CD14-positive monocyte (primary cell): ENCODE data around the gene KRT222. TPM values are rescaled to one million over a fixed set of nuclear protein-coding genes. Genes with fewer than 3 reads are reported as not detected.

Experiments used
- DNase-seq, 3 donors: peaks; one replicate each; pipeline ENCODE4 v3.0.0-alpha.2; 2011 to 2022
- H2AFZ ChIP-seq: 2 replicates; pipeline ENCODE4 v1.6.0; 2012; ENCODE audit warnings: mild to moderate bottlenecking, low read depth, low read length, inconsistent platforms; ENCODE audit not compliant: insufficient read depth, poor library complexity, severe bottlenecking
- H3K27ac ChIP-seq, 2 donors: 1 replicate in 1 of 2; 2 replicates in 1 of 2; pipeline ENCODE4 v1.5.1; 2012 to 2013; ENCODE audit warnings: low read length in 2 of 2, control low read depth in 1 of 2, inconsistent platforms in 1 of 2, low read depth in 1 of 2, mild to moderate bottlenecking in 1 of 2
- H3K27me3 ChIP-seq, 2 donors: one replicate each; pipeline versions ENCODE4 v1.6.0 to v1.6.1; 2011 to 2013; ENCODE audit warnings: low read length in 2 of 2; ENCODE audit not compliant: control insufficient read depth in 2 of 2, insufficient read depth in 2 of 2
- H3K36me3 ChIP-seq, 2 donors: replicated peaks in 1 of 2; 1 replicate in 1 of 2; 2 replicates in 1 of 2; pipeline versions ENCODE4 v1.5.1 to v1.6.1; 2012 to 2013; ENCODE audit warnings: low read length in 2 of 2, control low read depth in 1 of 2, inconsistent platforms in 1 of 2, mild to moderate bottlenecking in 1 of 2; ENCODE audit not compliant: insufficient read depth in 2 of 2, control insufficient read depth in 1 of 2
- H3K4me1 ChIP-seq, 2 donors: 1 replicate in 1 of 2; 2 replicates in 1 of 2; pipeline versions ENCODE4 v1.5.1 to v1.6.1; 2012 to 2013; ENCODE audit warnings: low read length in 2 of 2, control low read depth in 1 of 2, inconsistent platforms in 1 of 2, mild to moderate bottlenecking in 1 of 2, moderate library complexity in 1 of 2; ENCODE audit not compliant: insufficient read depth in 2 of 2, control insufficient read depth in 1 of 2
- H3K4me2 ChIP-seq: replicated peaks from 2 replicates; pipeline ENCODE3; 2012; ENCODE audit warnings: low read length, moderate library complexity, mild to moderate bottlenecking; ENCODE audit not compliant: poor library complexity, severe bottlenecking; ENCODE audit errors: extremely low read depth
- H3K4me3 ChIP-seq, 3 experiments: fragments of 200-600 bp in 1 of 3; sonication (generic) in 1 of 3; replicated peaks in 1 of 3; 1 replicate in 2 of 3; 2 replicates in 1 of 3; pipeline ENCODE4 v1.5.1; 2011 to 2013; ENCODE audit warnings: low read length in 3 of 3, mild to moderate bottlenecking in 3 of 3, control low read depth in 2 of 3, low read depth in 2 of 3, inconsistent platforms in 1 of 3, moderate library complexity in 1 of 3
- H3K79me2 ChIP-seq: 2 replicates; pipeline ENCODE4 v1.6.0; 2012; ENCODE audit warnings: mild to moderate bottlenecking, control low read depth, inconsistent platforms, low read length, moderate library complexity; ENCODE audit not compliant: insufficient read depth
- H3K9ac ChIP-seq: 2 replicates; pipeline ENCODE4 v1.6.0; 2017; ENCODE audit warnings: low read length, mild to moderate bottlenecking; ENCODE audit not compliant: insufficient read depth, poor library complexity, severe bottlenecking
- H3K9me3 ChIP-seq, 2 donors: replicated peaks in 1 of 2; 1 replicate in 1 of 2; 2 replicates in 1 of 2; pipeline versions ENCODE4 v1.5.1 to v1.6.1; 2012 to 2013; ENCODE audit warnings: low read length in 2 of 2, control low read depth in 1 of 2; ENCODE audit not compliant: control insufficient read depth in 1 of 2, insufficient read depth in 1 of 2
- H4K20me1 ChIP-seq: 2 replicates; pipeline ENCODE4 v1.6.0; 2012; ENCODE audit warnings: mild to moderate bottlenecking, low read length, control low read depth, moderate library complexity; ENCODE audit not compliant: insufficient read depth
- H3K27ac Mint-ChIP-seq, 7 donors: one replicate each; pipeline ENCODE4 v1.8.0; 2020; ENCODE audit warnings: mild to moderate bottlenecking in 7 of 7, mixed read lengths in 7 of 7, moderate library complexity in 6 of 7, inconsistent platforms in 2 of 7
- H3K27me3 Mint-ChIP-seq, 3 donors: one replicate each; pipeline ENCODE4 v1.8.0; 2021 to 2022; ENCODE audit warnings: low read depth in 3 of 3, mild to moderate bottlenecking in 3 of 3, mixed read lengths in 3 of 3, moderate library complexity in 3 of 3, inconsistent platforms in 1 of 3
- H3K36me3 Mint-ChIP-seq, 2 donors: one replicate each; pipeline ENCODE4 v1.8.0; 2020; ENCODE audit warnings: mixed read lengths in 2 of 2, inconsistent platforms in 1 of 2, mild to moderate bottlenecking in 1 of 2
- H3K4me1 Mint-ChIP-seq: one replicate; pipeline ENCODE4 v1.8.0; 2020; ENCODE audit warnings: mild to moderate bottlenecking, mixed read lengths
- H3K4me3 Mint-ChIP-seq, 2 donors: one replicate each; pipeline ENCODE4 v1.8.0; 2020; ENCODE audit warnings: mild to moderate bottlenecking in 2 of 2, mixed read lengths in 2 of 2, moderate library complexity in 1 of 2
- H3K9me3 Mint-ChIP-seq, 7 donors: one replicate each; pipeline ENCODE4 v1.8.0; 2020 to 2022; ENCODE audit warnings: mixed read lengths in 7 of 7, mild to moderate bottlenecking in 6 of 7, moderate library complexity in 6 of 7, inconsistent platforms in 2 of 7
- CTCF ChIP-seq: fragments of 200-600 bp; IDR thresholded peaks from one replicate; pipeline ENCODE4 v1.8.0; 2022; ENCODE audit warnings: antibody characterized with exemption, mild to moderate bottlenecking
- WGBS: methylation state at CpG from one replicate; pipeline ENCODE4 v1.1.5; 2013; ENCODE audit warnings: missing lambda C conversion rate; ENCODE audit not compliant: insufficient coverage; 5-methylcytosine and 5-hydroxymethylcytosine counted together
- intact Hi-C, 2 donors: fragments of 100-400 bp; cut with micrococcal nuclease; formaldehyde crosslinking; loops; one replicate each; pipeline versions ENCODE4 v1.15.0 to v1.15.1; 2023
- polyA minus RNA-seq: library from RNA; depleted of rRNA, polyadenylated mRNA; stranded (reverse); fragments of >200 nt; gene quantifications from 2 replicates; pipeline ENCODE4 v1.2.3, GENCODE V29; 2012
- polyA plus RNA-seq, 3 donors: library from polyadenylated mRNA; depleted of rRNA in 1 of 3; unstranded in 2 of 3; stranded (reverse) in 1 of 3; fragments of 300-500 nt in 2 of 3; fragments of >200 nt in 1 of 3; fragmentation: Illumina TruSeq in 2 of 3; gene quantifications; 1 replicate in 2 of 3; 2 replicates in 1 of 3; pipeline ENCODE4 v1.2.3, GENCODE V29; 2012 to 2021
- total RNA-seq, 12 experiments: library from RNA in 1 of 12; stranded (reverse) in 1 of 12; fragments of 120-200 nt in 1 of 12; gene quantifications; one replicate each; pipeline ENCODE4 v1.2.4 and lab custom pipeline; 2013 to 2026; ENCODE audit warnings: mixed read lengths in 6 of 12, inconsistent platforms in 1 of 12

KRT222 gene
- total RNA-seq (2013), result not detected
- polyA plus RNA-seq (not detected), polyA minus RNA-seq (not detected in 2 replicates), total RNA-seq (lab: John Stamatoyannopoulos, UW) (0 to 1.2 (median 0) reads per million in 11 experiments)

GRCh38 chr17:40664582-40665333, at the start of gene KRT222:
Gene KRT222 (minus strand): TSS chr17:40665177. CDS start chr17:40665099, 78 bp downstream.
- peak within 1 kb of the TSS in 1 of 2 donors; percentile 57 for H3K4me3 Mint-ChIP-seq
- no peak for TF ChIP-seq CTCF
- no peak for DNase-seq
- no peaks in the 10 kb centered on the region for H3K36me3 Mint-ChIP-seq
- Histone ChIP-seq H3K27me3 (peaks cover 45 to 52% of the 10 kb centered on the region in 2 donors), H3K4me2 (no peak within 1 kb of the TSS), H3K79me2 (no peaks in the 10 kb centered on the region), H4K20me1 (no peaks in the 10 kb centered on the region), H3K36me3 (no peaks in the 10 kb centered on the region), H3K4me1 (no peaks in the 10 kb centered on the region), H3K4me3 (no peak within 1 kb of the TSS), H3K9ac (no peak within 1 kb of the TSS), H2AFZ (no peak within 1 kb of the TSS), H3K9me3 (no peaks in the 10 kb centered on the region), H3K27ac (no peak within 1 kb of the TSS)
- peaks cover 0 to 3% (median 0%) of the 10 kb centered on the region in 7 donors for H3K9me3 Mint-ChIP-seq
- peaks cover 2% of the 10 kb centered on the region for H3K4me1 Mint-ChIP-seq
- no peak within 1 kb of the TSS for H3K27ac Mint-ChIP-seq
- no CpG with 5 or more reads among the region's 12 CpGs for WGBS
- peaks cover 47 to 67% (median 63%) of the 10 kb centered on the region in 3 donors for H3K27me3 Mint-ChIP-seq
- intact Hi-C loops, result no loop called here

- H3K4me2 ChIP-seq, result no peak overlapping the region
- H3K4me3 ChIP-seq, result no peak overlapping the region
- intact Hi-C loops, result no loop called here
- H3K4me1 Mint-ChIP-seq, result no peaks in the 10 kb centered on the region
- H3K27ac Mint-ChIP-seq, result no peak overlapping the region
- peak overlapping the region in 1 of 2 donors; percentile 31 for H3K4me3 Mint-ChIP-seq
- no peaks in the 10 kb centered on the region for H3K36me3 ChIP-seq
- no peak overlapping the region for H3K27ac ChIP-seq
- 80% methylated on average over 3 of the region's 6 CpGs for WGBS
- H3K27me3 ChIP-seq, result peaks cover 0 to 8% of the 10 kb centered on the region in 2 donors
- H3K9me3 ChIP-seq, result no peaks in the 10 kb centered on the region
- H2AFZ ChIP-seq, result no peak overlapping the region
- peaks cover 0 to 5% (median 0%) of the 10 kb centered on the region in 7 donors for H3K9me3 Mint-ChIP-seq
- peaks cover 23 to 33% (median 28%) of the 10 kb centered on the region in 3 donors for H3K27me3 Mint-ChIP-seq
- H3K36me3 Mint-ChIP-seq, result no peaks in the 10 kb centered on the region
- no peaks in the 10 kb centered on the region for H3K4me1 ChIP-seq
- no peak for TF ChIP-seq CTCF
- H3K9ac ChIP-seq, result no peak overlapping the region
- no peaks in the 10 kb centered on the region for H4K20me1 ChIP-seq
- no peak for DNase-seq
- no peaks in the 10 kb centered on the region for H3K79me2 ChIP-seq
Measured at GRCh38 chr17:40714473-40714872, 49.5 kb upstream of the KRT222 start.
